ENCODE data around the gene KRT222. TPM values are rescaled to one million over a fixed set of nuclear protein-coding genes. Genes with fewer than 3 reads are reported as not detected.

The KRT222 gene
- total RNA-seq, 1 experiment from 2014 or later: 0.53 TPM

DNA sequence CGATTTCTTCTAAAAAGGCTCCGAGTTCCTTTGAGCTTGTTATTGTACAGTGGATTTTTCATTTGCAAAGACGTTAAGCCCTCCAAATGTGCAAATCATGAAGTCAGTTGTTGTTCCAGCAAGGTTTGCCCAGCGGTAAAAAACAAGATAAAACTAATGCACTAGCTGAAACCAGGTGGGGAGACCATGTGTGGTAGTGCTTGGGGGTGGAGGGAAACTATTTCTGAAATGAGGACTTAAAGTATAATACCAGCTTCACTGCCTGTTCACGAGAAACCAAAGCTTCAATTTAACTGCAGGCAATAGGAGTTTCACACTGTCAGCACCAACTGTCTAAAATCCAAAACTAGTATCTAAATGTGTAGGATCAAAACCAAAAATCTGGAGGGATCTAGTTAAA is 39.7 kb downstream of the KRT222 start:
- no peak for DNase-seq
- Histone ChIP-seq H3K9me3 (no peaks in the 10 kb centered on the region), H3K36me3 (peaks cover 27% of the 10 kb centered on the region), H3K4me3 (no peak overlapping the region), H3K27me3 (no peaks in the 10 kb centered on the region)

DNA sequence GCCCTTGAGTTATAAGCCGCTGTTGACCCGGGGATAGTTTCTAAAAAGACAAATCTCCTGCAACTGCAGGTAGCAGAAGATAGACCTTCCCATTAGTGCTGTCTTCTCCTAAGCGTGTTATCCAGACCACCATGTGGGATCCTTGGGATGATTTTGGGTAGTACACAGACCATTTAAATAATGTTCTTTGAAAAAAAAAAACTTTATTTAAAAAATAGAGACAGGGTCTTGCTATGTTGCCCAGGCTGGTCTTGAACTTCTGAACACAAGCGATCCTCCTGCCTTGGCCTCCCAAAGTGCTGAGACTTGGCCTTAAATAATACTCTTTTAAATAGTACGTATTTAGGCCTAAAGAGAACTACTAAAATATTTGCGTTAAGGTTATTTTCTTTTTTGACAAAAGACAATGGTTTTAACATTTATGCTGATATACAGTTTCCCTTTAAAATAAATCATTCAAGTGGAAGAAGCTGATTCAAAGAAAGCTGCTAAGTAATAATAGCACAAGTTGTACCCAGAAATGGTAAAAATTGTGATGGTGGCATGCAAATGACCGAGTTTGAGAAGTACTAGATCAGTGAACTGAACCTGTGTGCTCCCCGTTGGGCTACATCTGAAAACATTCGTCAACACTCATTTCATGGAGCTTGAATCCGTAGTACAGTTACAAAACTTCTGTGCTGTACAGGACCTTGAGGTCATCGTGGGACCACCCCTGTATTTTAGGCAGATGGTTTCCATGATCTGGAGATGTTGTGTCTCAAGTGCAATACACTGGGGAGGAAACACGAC is 41.4 kb downstream of the KRT222 start:
- no peak for DNase-seq
- H3K27me3 ChIP-seq: no peaks in the 10 kb centered on the region
- no peaks in the 10 kb centered on the region for H3K9me3 ChIP-seq

DNA sequence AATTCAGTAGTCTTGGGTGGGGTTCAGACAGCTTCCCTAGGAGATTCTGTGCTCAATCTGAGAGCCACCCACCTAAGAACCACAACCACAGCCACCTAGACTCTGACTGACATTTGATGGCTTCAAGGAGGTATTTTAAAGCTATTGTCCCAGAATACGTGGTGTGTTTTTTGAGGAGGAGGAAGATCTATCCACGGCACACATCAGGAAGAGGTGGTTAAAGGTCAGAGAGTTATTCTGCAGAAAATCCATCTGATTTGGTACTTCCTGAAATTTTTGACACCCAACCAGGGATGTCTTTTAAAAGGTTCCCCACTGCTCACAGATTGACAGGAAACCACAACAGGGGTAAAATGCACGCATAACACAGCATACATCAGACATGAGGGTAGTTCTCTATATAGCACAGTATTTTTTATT is 42.5 kb downstream of the KRT222 start:
- no peaks in the 10 kb centered on the region for H3K27me3 ChIP-seq
- H3K36me3 ChIP-seq: no peaks in the 10 kb centered on the region; the same call in 1 of the 2 replicates
- no peaks in the 10 kb centered on the region for H3K9me3 ChIP-seq
- no peak overlapping the region for H3K4me3 ChIP-seq
- DNase-seq: no peak

More for the DNA sequence above, 41.4 kb downstream of the KRT222 start:
- no peak overlapping the region for H3K4me3 ChIP-seq
- peaks cover 10% of the 10 kb centered on the region; the same call in 1 of the 2 replicates for H3K36me3 ChIP-seq

DNA sequence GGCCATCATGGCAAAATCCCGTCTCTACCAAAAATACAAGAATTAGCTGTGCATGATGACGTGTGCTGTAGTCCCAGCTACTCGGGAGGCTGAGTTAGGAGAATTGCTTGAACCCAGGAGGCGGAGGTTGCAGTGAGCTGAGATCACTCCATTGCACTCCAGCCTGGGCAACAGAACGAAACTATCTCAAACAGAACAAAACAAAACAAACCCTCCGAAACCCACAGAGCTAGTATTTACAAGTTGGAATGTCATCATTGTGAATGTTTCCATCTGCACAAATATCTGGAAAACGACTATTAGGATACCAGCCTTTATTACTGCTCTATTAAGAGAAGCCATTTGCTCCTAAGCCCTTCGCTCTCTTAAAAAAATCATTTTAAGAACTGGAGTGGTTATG is 43.4 kb downstream of the KRT222 start:
- DNase-seq: no peak
- no peaks in the 10 kb centered on the region for H3K36me3 ChIP-seq
- no peaks in the 10 kb centered on the region for H3K27me3 ChIP-seq
- H3K4me3 ChIP-seq: no peak overlapping the region
- H3K9me3 ChIP-seq: no peaks in the 10 kb centered on the region

DNA sequence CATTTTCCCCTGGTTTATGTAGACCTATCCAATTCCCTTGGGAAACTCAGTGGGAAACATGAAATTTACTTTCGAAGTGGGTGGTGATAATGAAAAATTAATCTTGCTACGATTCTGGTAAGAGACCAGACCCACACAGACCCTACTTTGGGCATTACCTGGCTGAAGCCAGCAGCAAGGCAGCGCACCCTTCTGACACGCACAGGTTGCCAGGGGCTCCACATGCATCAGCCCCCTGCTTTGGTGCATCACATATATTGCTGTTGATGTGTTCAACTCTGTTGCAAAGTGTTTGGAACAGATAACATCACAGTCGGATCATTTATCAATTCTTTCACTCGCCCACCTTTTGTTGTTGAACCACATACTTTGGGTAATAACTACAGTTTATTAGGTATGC is 44.0 kb downstream of the KRT222 start:
- Histone ChIP-seq H3K9me3 (no peaks in the 10 kb centered on the region), H3K4me3 (no peak overlapping the region), H3K27me3 (no peaks in the 10 kb centered on the region), H3K36me3 (no peaks in the 10 kb centered on the region)
- DNase-seq: no peak

GRCh38 chr17:40618754-40619625 is 46.0 kb downstream of the KRT222 start:
- Histone ChIP-seq H3K36me3 (no peaks in the 10 kb centered on the region), H3K9me3 (no peaks in the 10 kb centered on the region), H3K27me3 (no peaks in the 10 kb centered on the region), H3K4me3 (no peak overlapping the region)
- DNase-seq: no peak

DNA sequence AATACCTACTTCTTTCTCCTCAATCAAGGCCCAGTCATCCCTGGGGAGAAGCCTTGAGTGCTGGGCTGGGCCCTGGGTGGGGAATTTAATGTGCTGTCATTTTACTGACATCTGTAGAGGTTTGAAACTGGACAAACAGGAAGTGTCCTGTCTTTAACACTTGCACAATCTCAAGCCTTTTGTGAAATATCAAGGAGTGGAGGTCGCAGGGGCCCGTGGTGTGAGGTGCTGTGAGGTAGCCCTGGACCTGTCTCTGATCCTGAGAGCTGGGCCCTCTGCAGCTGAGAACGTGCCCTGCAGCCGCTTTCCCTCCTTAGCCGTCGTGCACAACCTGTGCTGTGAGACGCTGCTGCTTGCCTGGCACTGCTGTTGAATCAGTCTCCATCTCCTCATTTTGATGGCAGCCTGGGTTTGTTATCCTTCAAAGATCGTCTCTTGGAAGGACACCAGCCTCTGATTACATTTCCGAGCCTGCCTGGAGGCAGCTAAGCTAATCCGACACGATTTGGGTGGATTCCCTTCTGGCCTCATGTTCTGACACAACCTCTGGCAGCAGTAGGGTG is 47.2 kb downstream of the KRT222 start:
- no peak overlapping the region for H3K4me3 ChIP-seq

DNA sequence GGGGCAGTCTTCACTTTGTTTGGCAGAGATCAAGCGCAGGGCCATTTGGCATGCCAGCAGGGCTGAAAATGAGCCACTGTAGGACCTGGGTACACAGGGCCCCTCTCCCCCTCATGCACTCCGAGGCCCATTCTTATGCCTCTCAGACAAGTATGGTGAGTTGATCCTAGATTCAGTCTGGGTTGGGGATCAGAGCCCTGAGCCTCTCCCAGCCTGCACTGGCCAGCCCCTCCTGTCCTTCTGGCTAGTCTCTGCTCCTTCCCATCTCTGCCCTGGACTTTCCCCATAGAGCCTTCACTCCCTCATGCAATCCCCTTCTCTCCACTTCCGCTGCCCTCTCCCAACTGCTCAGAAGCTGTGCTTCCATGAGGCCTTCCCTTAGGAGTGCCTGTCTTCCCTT is 48.4 kb downstream of the KRT222 start:
- Histone ChIP-seq H3K27me3 (no peaks in the 10 kb centered on the region), H3K4me3 (no peak overlapping the region), H3K9me3 (no peaks in the 10 kb centered on the region), H3K36me3 (no peaks in the 10 kb centered on the region)
- DNase-seq: no peak

More for the DNA sequence above, 47.2 kb downstream of the KRT222 start:
- DNase-seq: no peak
- no peaks in the 10 kb centered on the region for H3K36me3 ChIP-seq
- H3K27me3 ChIP-seq: no peaks in the 10 kb centered on the region
- no peaks in the 10 kb centered on the region for H3K9me3 ChIP-seq

DNA sequence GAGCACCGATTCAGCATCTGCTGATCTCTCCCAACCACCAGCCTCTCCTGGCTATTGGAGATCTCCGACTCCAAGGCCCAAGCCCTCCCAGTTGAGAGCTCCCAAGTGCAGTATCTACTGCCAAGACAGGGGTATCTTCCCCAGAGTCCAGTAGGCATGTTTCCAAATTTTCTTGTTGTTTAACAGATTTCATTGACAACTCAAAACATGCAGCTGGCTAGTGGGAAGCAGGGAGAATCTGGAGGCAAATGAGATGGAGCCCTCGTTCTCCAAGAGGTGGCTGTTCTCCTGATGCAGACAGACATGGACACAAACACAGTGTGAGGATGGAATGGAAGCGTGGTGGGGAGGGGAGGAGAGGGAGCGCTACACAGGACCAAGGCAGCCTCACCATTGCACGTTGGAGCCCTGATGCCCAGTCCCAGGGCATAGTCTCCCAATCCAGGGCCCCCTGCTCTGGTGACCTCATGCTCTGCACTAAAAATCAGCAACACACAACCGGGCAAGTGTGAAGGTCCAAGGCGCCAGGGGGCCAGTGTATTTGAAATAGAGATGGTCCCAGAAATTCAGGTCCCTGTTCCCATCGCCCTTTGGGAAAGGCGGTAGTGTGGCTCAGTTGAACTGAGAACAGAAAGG is 49.0 kb downstream of the KRT222 start:
- H3K4me3 ChIP-seq: no peak overlapping the region
- H3K36me3 ChIP-seq: no peaks in the 10 kb centered on the region
- DNase-seq: no peak
- no peaks in the 10 kb centered on the region for H3K27me3 ChIP-seq
- no peaks in the 10 kb centered on the region for H3K9me3 ChIP-seq

DNA sequence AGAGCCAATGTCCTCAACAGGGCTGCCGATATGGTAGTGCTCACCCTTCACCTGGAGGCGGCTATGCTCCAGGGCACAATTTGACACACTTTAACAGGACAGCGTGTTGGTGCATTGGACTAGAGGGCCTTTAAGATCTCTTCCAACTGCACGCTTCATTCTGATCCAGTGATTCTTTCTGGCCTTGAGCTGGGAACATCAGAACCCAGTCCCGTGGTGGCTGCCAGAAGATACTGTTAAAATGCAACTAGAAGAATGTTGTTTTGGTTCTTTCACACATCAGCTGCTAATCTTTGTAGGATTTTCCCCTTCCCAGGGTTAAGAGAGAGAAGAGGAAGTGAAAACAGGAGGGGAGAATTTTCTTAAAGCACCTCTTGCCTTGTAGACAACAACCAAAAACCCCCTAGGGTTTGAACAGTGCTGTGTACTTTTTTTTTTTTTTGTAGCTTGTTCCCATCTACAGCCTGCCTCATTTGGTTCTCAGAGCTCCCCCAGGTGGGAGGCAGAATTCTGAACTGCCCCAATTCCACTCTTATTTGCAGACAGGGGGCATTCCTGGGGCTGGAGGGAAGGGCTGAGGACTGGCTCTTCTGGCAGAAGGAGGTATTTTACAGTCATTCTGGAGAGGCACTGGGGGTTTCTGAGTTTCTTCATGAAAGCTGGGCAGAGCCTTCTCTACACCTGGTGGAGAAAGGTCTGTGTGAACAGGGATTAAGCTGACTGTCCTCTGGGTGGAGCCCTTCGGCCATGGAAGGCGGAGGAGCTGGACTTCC is 49.7 kb downstream of the KRT222 start:
- Histone ChIP-seq H3K27me3 (no peaks in the 10 kb centered on the region), H3K36me3 (no peaks in the 10 kb centered on the region), H3K4me3 (no peak overlapping the region), H3K9me3 (no peaks in the 10 kb centered on the region)
- peak; percentile 23 for DNase-seq

DNA sequence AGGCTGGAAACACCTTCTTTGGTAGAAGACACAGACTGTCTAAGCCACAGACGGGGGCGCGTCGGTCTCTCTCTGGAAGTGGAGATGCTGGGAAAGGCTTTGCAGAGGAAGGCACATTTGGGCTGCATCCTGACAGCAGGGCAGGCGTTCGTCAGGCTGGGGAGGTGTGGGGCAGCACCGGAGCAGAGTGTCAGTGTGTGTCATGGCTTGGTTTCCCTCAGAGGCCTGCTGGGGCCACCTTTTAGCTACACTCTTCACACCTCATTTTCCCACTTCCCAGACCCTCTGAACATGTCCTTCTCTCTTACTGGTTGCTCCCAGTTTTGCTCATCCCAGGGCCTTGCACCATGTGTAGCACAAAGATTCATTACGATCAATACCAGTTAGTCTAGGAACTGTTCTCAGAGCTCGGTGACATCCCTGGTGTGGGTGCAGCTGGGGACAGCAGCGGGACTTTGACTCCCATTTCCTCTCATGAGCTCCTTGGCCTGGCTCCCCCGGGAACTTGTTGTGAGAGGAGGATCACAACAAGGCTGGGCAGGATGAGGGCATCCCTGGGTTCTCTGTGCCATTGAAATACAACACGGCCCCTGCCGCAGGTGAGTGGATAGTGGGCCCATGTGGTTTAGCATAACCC is 50.4 kb downstream of the KRT222 start:
- no peak for DNase-seq
- no peaks in the 10 kb centered on the region for H3K36me3 ChIP-seq
- H3K4me3 ChIP-seq: no peak overlapping the region
- no peaks in the 10 kb centered on the region for H3K27me3 ChIP-seq
- H3K9me3 ChIP-seq: no peaks in the 10 kb centered on the region

DNA sequence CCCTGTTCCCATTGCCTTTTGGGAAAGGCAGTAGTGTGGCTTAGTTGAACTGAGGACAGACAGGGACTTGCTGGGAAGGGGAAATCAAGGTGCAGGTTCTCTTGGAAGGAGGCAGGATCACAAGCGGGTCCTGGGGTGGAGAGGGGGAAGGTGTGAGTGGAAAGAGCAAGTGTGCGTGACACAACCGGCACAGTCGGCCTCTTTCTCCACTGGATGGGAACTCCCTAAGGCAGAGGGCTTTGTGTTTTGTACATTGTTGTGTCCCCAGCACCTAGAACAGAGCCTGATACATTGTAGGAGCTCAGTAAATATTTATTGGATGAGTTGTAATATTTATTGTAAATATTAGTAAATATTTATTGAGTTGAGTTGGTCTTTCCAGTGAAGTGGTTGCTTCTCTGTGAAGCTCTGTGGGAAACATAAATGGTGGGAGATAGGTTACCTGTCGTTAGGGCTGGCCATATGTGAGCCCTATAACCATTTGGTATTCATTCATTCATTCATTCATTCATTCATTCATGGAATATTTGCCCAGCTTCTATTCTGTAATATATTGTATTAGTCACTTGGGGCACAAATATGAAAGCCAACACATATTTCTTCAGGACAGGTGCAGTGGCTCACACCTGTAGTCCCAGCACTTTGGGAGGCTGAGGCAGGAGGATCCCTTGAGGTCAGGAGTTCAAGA is 51.4 kb downstream of the KRT222 start:
- no peaks in the 10 kb centered on the region for H3K27me3 ChIP-seq
- H3K9me3 ChIP-seq: no peaks in the 10 kb centered on the region
- H3K36me3 ChIP-seq: no peaks in the 10 kb centered on the region
- no peak for DNase-seq
- no peak overlapping the region for H3K4me3 ChIP-seq

DNA sequence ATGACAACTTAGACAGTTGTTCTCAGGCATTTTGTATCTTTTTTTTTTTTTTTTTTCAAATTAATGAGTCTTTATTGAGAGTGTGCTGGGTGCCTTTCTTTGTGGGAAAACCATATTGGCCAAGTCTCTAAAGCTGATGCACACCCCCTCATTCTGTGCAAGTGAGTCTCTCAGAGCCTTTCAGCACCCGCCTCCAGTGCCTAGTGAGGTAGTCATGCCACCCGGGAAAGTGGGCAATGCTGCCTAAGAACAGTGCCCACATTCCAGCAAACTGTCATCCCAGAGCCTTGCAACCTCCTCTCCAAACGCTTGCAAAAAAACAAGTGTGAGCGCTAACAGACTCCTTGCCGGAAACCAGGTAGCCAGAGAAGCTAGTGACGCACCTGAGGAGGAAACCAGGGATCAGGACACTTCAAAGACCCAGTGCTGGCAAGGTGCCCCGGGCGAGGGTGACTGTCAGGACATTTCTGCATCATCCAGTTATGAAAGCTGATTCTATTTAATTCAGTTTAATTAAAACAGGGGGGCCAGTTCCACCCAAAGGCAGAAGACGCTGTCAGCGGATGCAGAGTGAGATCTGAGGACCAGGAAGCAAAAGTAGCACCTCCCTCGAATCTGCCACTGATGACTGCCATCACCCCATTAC is 52.3 kb downstream of the KRT222 start:
- no peak for DNase-seq
- Histone ChIP-seq H3K27me3 (no peaks in the 10 kb centered on the region), H3K36me3 (no peaks in the 10 kb centered on the region), H3K4me3 (no peak overlapping the region), H3K9me3 (no peaks in the 10 kb centered on the region)

- Histone ChIP-seq H3K9me3 (no peaks in the 10 kb centered on the region), H3K4me3 (no peak overlapping the region), H3K36me3 (no peaks in the 10 kb centered on the region), H3K27me3 (no peaks in the 10 kb centered on the region)
- DNase-seq: no peak
These were observed 53.0 kb downstream of the KRT222 start for GRCh38 chr17:40611840-40612474.
